HepG2 (cell line): ENCODE data around the gene BCL2L1. TPM values are rescaled to one million over a fixed set of nuclear protein-coding genes. Genes with fewer than 3 reads are reported as not detected.

Source experiments
- BRD4 ChIP-seq: sonication (generic); formaldehyde crosslinking; IDR thresholded peaks from 2 replicates; pipeline ENCODE4 v1.4.0; 2020; ENCODE audit warnings: missing genetic modification reagents
- CCDC6 ChIP-seq: sonication (generic); formaldehyde crosslinking; IDR thresholded peaks from 2 replicates; pipeline ENCODE4 v1.8.1; 2022; ENCODE audit warnings: mild to moderate bottlenecking, missing genetic modification reagents, moderate library complexity
- ERF ChIP-seq: IDR thresholded peaks from 2 replicates; pipeline ENCODE4 v1.6.1; 2018; ENCODE audit warnings: missing biosample characterization, missing genetic modification reagents
- FOXJ3 ChIP-seq: sonication (generic); formaldehyde crosslinking; IDR thresholded peaks from 2 replicates; pipeline ENCODE4 v1.4.0; 2020; ENCODE audit warnings: missing genetic modification reagents, mild to moderate bottlenecking, borderline replicate concordance
- KDM5A ChIP-seq: fragments of 200-600 bp; sonication (generic); IDR thresholded peaks from 2 replicates; pipeline ENCODE4 v1.7.0; 2018; ENCODE audit warnings: antibody characterized with exemption, mild to moderate bottlenecking, low read length, borderline replicate concordance
- PRPF4 ChIP-seq: fragments of 200-400 bp; formaldehyde crosslinking; IDR thresholded peaks from 2 replicates; pipeline ENCODE4 v1.6.1; 2016; ENCODE audit warnings: low read length, low read depth; ENCODE audit not compliant: poor library complexity, severe bottlenecking
- RAD21 ChIP-seq: fragments of 450-650 bp; formaldehyde crosslinking; IDR thresholded peaks from 2 replicates; pipeline ENCODE4 v1.5.0; 2020; ENCODE audit warnings: mild to moderate bottlenecking
- SOX6 ChIP-seq, 2 experiments: fragments of 450-650 bp in 1 of 2; sonication (generic) in 1 of 2; formaldehyde crosslinking in 1 of 2; IDR thresholded peaks; 2 replicates each; pipeline versions ENCODE4 v1.4.0 to v1.6.1; 2017 to 2020; ENCODE audit warnings: antibody characterized with exemption in 1 of 2, mild to moderate bottlenecking in 1 of 2, missing genetic modification reagents in 1 of 2
- SP5 ChIP-seq: IDR thresholded peaks from 2 replicates; pipeline ENCODE4 v1.6.1; 2016; ENCODE audit warnings: low read depth, borderline replicate concordance
- ZNF768 ChIP-seq: sonication (generic); formaldehyde crosslinking; IDR thresholded peaks from 2 replicates; pipeline ENCODE4 v1.4.0; 2020; ENCODE audit warnings: missing genetic modification reagents
- polyA plus RNA-seq, 8 experiments: library from polyadenylated mRNA; depleted of rRNA in 3 of 8; stranded (reverse) in 7 of 8; unstranded in 1 of 8; fragments of >200 nt; fragmentation: Illumina TruSeq in 4 of 8; extraction: Trizol in 4 of 8; gene quantifications; 2 replicates each; pipeline versions ENCODE4 v1.2.1 to v1.2.3, GENCODE V29; 2011 to 2016; ENCODE audit warnings: low read depth in 4 of 8, missing spikeins in 1 of 8, mixed read lengths in 1 of 8; ENCODE audit not compliant: insufficient read depth in 1 of 8
- total RNA-seq, 5 experiments: library from RNA; depleted of rRNA; stranded (reverse); fragments of >200 nt; fragmentation: Illumina TruSeq; extraction: Trizol; gene quantifications; 2 replicates each; pipeline ENCODE4 v1.2.3, GENCODE V29; 2016; ENCODE audit warnings: low read depth in 1 of 5
- TF ChIP-seq, protein P1 (sequence below), 2 experiments: sonication (generic) in 1 of 2; formaldehyde crosslinking in 1 of 2; IDR thresholded peaks; 2 replicates each; pipeline versions ENCODE4 v1.6.1 to v1.9.0; 2014 to 2022; ENCODE audit warnings: antibody characterized with exemption in 1 of 2, borderline replicate concordance in 1 of 2, inconsistent platforms in 1 of 2, low read depth in 1 of 2, missing genetic modification reagents in 1 of 2
- TF ChIP-seq, protein P2 (sequence below): sonication (generic); formaldehyde crosslinking; conservative IDR thresholded peaks from 2 replicates; pipeline ENCODE4 v1.8.0; 2022; ENCODE audit warnings: mild to moderate bottlenecking, moderate library complexity, missing genetic modification reagents
- TF ChIP-seq, protein P3 (sequence below): sonication (generic); formaldehyde crosslinking; IDR thresholded peaks from 2 replicates; pipeline ENCODE4 v1.4.0; 2020; ENCODE audit warnings: missing genetic modification reagents, mild to moderate bottlenecking, borderline replicate concordance
- TF ChIP-seq, protein P4 (sequence below): sonication (generic); formaldehyde crosslinking; IDR thresholded peaks from 2 replicates; pipeline ENCODE4 v1.4.0; 2020; ENCODE audit warnings: missing genetic modification reagents, mild to moderate bottlenecking, borderline replicate concordance

Gene BCL2L1
- total and polyA plus RNA-seq, 2 of the 13 experiments (the other 11 are each of a cell fraction or from before 2014, with no cell fraction given), result 164 to 258 TPM

DNA sequence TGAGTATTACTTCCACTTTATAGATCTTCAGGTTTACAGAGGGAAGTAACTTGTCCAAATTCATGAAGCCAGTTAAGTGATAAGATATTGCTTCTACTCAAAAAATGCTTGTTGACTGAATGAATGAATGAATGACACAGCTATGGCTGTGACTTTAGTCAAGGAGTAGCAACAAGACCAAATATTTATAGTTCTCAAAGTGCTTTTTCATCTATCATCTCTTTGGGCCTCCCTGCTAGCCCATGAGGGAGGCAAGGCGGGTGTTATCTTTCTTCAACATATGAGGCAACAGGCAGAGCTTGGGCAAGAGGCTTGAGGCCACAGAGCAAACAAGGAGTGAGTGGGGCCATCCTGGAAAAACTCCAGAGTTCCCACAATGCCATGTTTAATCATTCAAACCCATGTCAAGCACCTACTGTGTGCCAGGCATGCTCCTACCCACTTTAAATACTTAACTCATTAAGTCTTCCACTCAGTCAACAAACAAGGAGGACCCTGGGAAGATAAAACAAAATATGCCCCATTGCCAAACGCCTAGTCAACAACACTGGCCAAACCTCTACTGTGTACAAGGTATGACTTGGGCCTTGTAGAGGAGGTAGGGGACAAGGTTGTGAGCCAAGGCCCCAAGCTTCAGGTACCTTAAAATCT is 15.9 kb downstream of the BCL2L1 start (continued):
- TF ChIP-seq SOX6 (IDR thresholded peaks at IDR 0.05) (no peak), SOX6 (CRISPR knock-in tag; IDR thresholded peaks at IDR 0.05) (peak; percentile 98), SP5 (CRISPR knock-in tag) (peak; percentile 86), RAD21 (CRISPR knock-in tag) (peak; percentile 65), PRPF4 (peak; percentile 36), FOXJ3 (peak; percentile 99), BRD4 (CRISPR knock-in tag) (peak; percentile 97), ERF (CRISPR knock-in tag) (peak; percentile 90; the same call in 1 of the 2 replicates), CCDC6 (CRISPR knock-in tag) (peak; percentile 97), ZNF768 (CRISPR knock-in tag) (no peak), KDM5A (peak; percentile 35; the same call in 1 of the 2 replicates)
- TF ChIP-seq, protein P1, sequence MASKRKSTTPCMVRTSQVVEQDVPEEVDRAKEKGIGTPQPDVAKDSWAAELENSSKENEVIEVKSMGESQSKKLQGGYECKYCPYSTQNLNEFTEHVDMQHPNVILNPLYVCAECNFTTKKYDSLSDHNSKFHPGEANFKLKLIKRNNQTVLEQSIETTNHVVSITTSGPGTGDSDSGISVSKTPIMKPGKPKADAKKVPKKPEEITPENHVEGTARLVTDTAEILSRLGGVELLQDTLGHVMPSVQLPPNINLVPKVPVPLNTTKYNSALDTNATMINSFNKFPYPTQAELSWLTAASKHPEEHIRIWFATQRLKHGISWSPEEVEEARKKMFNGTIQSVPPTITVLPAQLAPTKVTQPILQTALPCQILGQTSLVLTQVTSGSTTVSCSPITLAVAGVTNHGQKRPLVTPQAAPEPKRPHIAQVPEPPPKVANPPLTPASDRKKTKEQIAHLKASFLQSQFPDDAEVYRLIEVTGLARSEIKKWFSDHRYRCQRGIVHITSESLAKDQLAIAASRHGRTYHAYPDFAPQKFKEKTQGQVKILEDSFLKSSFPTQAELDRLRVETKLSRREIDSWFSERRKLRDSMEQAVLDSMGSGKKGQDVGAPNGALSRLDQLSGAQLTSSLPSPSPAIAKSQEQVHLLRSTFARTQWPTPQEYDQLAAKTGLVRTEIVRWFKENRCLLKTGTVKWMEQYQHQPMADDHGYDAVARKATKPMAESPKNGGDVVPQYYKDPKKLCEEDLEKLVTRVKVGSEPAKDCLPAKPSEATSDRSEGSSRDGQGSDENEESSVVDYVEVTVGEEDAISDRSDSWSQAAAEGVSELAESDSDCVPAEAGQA (IDR thresholded peaks at IDR 0.05; ENCODE audit: low read depth), result 0 out of 2 replicates have a peak, but pooled peaks have one; percentile 44
- TF ChIP-seq, protein P1 (CRISPR knock-in tag; IDR thresholded peaks at IDR 0.05; ENCODE audit: borderline replicate concordance), result no peak; the same call in 1 of the 2 replicates
- TF ChIP-seq, protein P2, sequence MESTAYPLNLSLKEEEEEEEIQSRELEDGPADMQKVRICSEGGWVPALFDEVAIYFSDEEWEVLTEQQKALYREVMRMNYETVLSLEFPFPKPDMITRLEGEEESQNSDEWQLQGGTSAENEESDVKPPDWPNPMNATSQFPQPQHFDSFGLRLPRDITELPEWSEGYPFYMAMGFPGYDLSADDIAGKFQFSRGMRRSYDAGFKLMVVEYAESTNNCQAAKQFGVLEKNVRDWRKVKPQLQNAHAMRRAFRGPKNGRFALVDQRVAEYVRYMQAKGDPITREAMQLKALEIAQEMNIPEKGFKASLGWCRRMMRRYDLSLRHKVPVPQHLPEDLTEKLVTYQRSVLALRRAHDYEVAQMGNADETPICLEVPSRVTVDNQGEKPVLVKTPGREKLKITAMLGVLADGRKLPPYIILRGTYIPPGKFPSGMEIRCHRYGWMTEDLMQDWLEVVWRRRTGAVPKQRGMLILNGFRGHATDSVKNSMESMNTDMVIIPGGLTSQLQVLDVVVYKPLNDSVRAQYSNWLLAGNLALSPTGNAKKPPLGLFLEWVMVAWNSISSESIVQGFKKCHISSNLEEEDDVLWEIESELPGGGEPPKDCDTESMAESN (CRISPR knock-in tag), result peak; percentile 99
- TF ChIP-seq, protein P3, sequence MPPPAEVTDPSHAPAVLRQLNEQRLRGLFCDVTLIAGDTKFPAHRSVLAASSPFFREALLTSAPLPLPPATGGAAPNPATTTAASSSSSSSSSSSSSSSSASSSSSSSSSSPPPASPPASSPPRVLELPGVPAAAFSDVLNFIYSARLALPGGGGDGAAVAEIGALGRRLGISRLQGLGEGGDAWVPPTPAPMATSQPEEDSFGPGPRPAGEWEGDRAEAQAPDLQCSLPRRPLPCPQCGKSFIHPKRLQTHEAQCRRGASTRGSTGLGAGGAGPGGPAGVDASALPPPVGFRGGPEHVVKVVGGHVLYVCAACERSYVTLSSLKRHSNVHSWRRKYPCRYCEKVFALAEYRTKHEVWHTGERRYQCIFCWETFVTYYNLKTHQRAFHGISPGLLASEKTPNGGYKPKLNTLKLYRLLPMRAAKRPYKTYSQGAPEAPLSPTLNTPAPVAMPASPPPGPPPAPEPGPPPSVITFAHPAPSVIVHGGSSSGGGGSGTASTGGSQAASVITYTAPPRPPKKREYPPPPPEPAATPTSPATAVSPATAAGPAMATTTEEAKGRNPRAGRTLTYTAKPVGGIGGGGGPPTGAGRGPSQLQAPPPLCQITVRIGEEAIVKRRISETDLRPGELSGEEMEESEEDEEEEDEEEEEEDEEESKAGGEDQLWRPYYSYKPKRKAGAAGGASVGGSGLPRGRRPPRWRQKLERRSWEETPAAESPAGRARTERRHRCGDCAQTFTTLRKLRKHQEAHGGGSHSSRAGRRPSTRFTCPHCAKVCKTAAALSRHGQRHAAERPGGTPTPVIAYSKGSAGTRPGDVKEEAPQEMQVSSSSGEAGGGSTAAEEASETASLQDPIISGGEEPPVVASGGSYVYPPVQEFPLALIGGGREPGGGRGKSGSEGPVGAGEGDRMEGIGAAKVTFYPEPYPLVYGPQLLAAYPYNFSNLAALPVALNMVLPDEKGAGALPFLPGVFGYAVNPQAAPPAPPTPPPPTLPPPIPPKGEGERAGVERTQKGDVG (CRISPR knock-in tag), result peak; percentile 52; the same call in 1 of the 2 replicates
- TF ChIP-seq, protein P4, sequence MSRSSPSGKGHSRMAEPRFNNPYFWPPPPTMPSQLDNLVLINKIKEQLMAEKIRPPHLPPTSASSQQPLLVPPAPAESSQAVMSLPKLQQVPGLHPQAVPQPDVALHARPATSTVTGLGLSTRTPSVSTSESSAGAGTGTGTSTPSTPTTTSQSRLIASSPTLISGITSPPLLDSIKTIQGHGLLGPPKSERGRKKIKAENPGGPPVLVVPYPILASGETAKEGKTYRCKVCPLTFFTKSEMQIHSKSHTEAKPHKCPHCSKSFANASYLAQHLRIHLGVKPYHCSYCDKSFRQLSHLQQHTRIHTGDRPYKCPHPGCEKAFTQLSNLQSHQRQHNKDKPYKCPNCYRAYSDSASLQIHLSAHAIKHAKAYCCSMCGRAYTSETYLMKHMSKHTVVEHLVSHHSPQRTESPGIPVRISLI (CRISPR knock-in tag), result peak; percentile 90; the same call in 1 of the 2 replicates
